HL-60 (cell line): ENCODE measurements around the gene USH2A.

ENCODE experiments used
- DNase-seq, 2 experiments: peaks; one replicate each; pipeline ENCODE4 v3.0.0-alpha.2; 2010 to 2020; ENCODE audit warnings: low read depth in 1 of 2, low spot score in 1 of 2
- H3K27ac ChIP-seq: fragments of 250-450 bp; sonication (Bioruptor Pico); replicated peaks from 2 replicates; pipeline ENCODE4 v1.5.1; 2020; ENCODE audit warnings: mild to moderate bottlenecking, moderate library complexity
- H3K27me3 ChIP-seq: fragments of 250-450 bp; sonication (Bioruptor Pico); 2 replicates; pipeline ENCODE4 v1.5.1; 2021; ENCODE audit warnings: mild to moderate bottlenecking, moderate library complexity; ENCODE audit not compliant: insufficient read depth, poor library complexity, severe bottlenecking
- H3K4me3 ChIP-seq: replicated peaks from 2 replicates; pipeline ENCODE4 v1.5.1; 2011; ENCODE audit warnings: mild to moderate bottlenecking, control low read depth, low read length; ENCODE audit not compliant: insufficient read depth
- GABPA ChIP-seq: IDR thresholded peaks from 2 replicates; pipeline ENCODE4 v1.6.1; 2012; ENCODE audit warnings: low read depth
- POLR2AphosphoS5 ChIP-seq: IDR thresholded peaks from 2 replicates; pipeline ENCODE4 v1.6.1; 2012; ENCODE audit warnings: low read depth
- SPI1 ChIP-seq: IDR thresholded peaks from 2 replicates; pipeline ENCODE4 v1.6.1; 2012; ENCODE audit warnings: low read depth, mild to moderate bottlenecking, borderline replicate concordance
- TF ChIP-seq, protein P1 (sequence below): IDR thresholded peaks from one replicate; pipeline ENCODE4 v1.5.1; 2011; ENCODE audit warnings: low read length, control low read depth, inconsistent platforms; ENCODE audit not compliant: insufficient read depth
- TF ChIP-seq, protein P2 (sequence below): IDR thresholded peaks from 2 replicates; pipeline ENCODE4 v1.6.1; 2012; ENCODE audit warnings: low read depth; ENCODE audit not compliant: insufficient replicate concordance

The USH2A gene

GRCh38 chr1:216457356-216457755 lies 34.1 kb upstream of the USH2A start:
- H3K27ac ChIP-seq, result no peak overlapping the region
- H3K4me3 ChIP-seq, result no peak overlapping the region
- no peaks in the 10 kb centered on the region for H3K27me3 ChIP-seq
- TF ChIP-seq SPI1, result no peak
- DNase-seq, result no peak

GRCh38 chr1:216456682-216457081 lies 33.4 kb upstream of the USH2A start:
- H3K27ac ChIP-seq, result no peak overlapping the region
- no peak overlapping the region for H3K4me3 ChIP-seq
- no peaks in the 10 kb centered on the region for H3K27me3 ChIP-seq
- no peak for DNase-seq
- TF ChIP-seq POLR2AphosphoS5, result no peak
- TF ChIP-seq, protein P1, sequence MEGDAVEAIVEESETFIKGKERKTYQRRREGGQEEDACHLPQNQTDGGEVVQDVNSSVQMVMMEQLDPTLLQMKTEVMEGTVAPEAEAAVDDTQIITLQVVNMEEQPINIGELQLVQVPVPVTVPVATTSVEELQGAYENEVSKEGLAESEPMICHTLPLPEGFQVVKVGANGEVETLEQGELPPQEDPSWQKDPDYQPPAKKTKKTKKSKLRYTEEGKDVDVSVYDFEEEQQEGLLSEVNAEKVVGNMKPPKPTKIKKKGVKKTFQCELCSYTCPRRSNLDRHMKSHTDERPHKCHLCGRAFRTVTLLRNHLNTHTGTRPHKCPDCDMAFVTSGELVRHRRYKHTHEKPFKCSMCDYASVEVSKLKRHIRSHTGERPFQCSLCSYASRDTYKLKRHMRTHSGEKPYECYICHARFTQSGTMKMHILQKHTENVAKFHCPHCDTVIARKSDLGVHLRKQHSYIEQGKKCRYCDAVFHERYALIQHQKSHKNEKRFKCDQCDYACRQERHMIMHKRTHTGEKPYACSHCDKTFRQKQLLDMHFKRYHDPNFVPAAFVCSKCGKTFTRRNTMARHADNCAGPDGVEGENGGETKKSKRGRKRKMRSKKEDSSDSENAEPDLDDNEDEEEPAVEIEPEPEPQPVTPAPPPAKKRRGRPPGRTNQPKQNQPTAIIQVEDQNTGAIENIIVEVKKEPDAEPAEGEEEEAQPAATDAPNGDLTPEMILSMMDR, result no peak
- no peak for TF ChIP-seq SPI1
- TF ChIP-seq, protein P2, sequence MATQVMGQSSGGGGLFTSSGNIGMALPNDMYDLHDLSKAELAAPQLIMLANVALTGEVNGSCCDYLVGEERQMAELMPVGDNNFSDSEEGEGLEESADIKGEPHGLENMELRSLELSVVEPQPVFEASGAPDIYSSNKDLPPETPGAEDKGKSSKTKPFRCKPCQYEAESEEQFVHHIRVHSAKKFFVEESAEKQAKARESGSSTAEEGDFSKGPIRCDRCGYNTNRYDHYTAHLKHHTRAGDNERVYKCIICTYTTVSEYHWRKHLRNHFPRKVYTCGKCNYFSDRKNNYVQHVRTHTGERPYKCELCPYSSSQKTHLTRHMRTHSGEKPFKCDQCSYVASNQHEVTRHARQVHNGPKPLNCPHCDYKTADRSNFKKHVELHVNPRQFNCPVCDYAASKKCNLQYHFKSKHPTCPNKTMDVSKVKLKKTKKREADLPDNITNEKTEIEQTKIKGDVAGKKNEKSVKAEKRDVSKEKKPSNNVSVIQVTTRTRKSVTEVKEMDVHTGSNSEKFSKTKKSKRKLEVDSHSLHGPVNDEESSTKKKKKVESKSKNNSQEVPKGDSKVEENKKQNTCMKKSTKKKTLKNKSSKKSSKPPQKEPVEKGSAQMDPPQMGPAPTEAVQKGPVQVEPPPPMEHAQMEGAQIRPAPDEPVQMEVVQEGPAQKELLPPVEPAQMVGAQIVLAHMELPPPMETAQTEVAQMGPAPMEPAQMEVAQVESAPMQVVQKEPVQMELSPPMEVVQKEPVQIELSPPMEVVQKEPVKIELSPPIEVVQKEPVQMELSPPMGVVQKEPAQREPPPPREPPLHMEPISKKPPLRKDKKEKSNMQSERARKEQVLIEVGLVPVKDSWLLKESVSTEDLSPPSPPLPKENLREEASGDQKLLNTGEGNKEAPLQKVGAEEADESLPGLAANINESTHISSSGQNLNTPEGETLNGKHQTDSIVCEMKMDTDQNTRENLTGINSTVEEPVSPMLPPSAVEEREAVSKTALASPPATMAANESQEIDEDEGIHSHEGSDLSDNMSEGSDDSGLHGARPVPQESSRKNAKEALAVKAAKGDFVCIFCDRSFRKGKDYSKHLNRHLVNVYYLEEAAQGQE, result no peak
- TF ChIP-seq GABPA, result no peak

DNA sequence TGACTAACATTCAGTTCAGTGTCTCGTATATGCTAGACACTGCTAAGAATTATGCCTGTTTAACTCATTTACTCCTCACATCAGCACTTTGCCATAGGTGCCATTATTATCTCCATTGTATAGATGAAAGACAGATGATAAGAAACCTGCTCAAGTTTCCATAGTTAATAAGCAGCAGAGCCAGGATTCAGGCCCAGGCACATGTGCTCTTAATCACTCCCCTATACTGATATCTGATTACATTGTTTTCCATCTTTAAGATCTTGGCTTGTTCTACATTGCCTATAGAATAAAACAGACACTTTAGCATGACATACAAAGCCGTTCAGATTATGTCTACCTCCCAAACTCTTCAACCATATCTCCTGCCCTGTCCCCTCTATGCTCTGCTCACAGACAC lies 30.5 kb upstream of the USH2A start:
- Histone ChIP-seq H3K27ac (no peak overlapping the region), H3K4me3 (no peak overlapping the region), H3K27me3 (no peaks in the 10 kb centered on the region)
- no peak for DNase-seq
- TF ChIP-seq GABPA (no peak), SPI1 (no peak), POLR2AphosphoS5 (no peak)
- TF ChIP-seq, protein P2, result no peak
- TF ChIP-seq, protein P1, result no peak

- Histone ChIP-seq H3K4me3 (no peak overlapping the region), H3K27me3 (no peaks in the 10 kb centered on the region), H3K27ac (no peak overlapping the region)
- TF ChIP-seq POLR2AphosphoS5 (no peak), SPI1 (no peak), GABPA (no peak)
- TF ChIP-seq, protein P1, result no peak
- TF ChIP-seq, protein P2, result no peak
- DNase-seq, result no peak
Observed at GRCh38 chr1:216450227-216450626, 27.0 kb upstream of the USH2A start.
